ENCODE results near the gene PLXNB2. TPM values are rescaled to one million over a fixed set of nuclear protein-coding genes. Genes with fewer than 3 reads are reported as not detected.

PLXNB2 gene
- total RNA-seq, 5 donors from 2014 or later (not counting 1 experiment from before 2014, with no cell fraction given) = 4.3 to 11.8 (median 6.5) TPM

DNA sequence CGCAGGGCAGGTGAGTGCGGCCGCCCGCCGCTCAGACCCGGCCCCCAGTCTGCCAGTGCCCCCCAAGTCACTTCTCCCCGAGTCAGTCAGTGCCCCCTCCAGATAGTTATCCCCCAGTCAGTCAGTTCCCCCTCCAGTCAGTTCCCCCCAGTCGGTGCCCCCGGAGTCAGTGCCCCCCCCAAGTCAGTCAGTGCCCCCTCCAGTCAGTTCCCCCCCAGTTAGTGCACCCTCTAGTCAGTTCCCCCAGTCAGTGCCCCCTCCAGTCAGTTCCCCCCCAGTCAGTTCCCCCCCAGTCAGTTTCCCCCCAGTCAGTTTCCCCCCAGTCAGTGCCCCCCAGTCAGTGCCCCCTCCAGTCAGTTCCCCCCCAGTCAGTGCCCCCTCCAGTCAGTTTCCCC lies 36.1 kb upstream of the PLXNB2 start:
- no peaks in the 10 kb centered on the region for H3K9me3 Mint-ChIP-seq
- Histone ChIP-seq H3K27me3 (replicated peaks in 1 of 2; ENCODE audit: control insufficient read depth in 2 of 2, extremely low read depth in 1 of 2, insufficient read depth in 2 of 2, low read length in 1 of 2) (no peaks in the 10 kb centered on the region), H3K27ac (ENCODE audit: low read length) (peak overlapping the region; percentile 34), H3K4me3 (ENCODE audit: control insufficient read depth in 1 of 2, extremely low read depth in 1 of 2, low read length in 1 of 2) (peak overlapping the region; percentile 57 to 58), H3K9me3 (no peaks in the 10 kb centered on the region), H3K36me3 (ENCODE audit: control insufficient read depth in 2 of 2, extremely low read depth in 1 of 2, insufficient read depth in 1 of 2, low read length in 1 of 2) (peaks cover 0 to 14% of the 10 kb centered on the region in 2 donors), H3K4me1 (ENCODE audit: control insufficient read depth in 1 of 2, extremely low read depth in 1 of 2, insufficient read depth in 2 of 2, low read length in 2 of 2) (peaks cover 2 to 37% of the 10 kb centered on the region in 2 experiments)
- peak overlapping the region in 2 of 3 donors; percentile 31 to 82 for H3K4me3 Mint-ChIP-seq
- peak in 2 of 35 experiments; percentile 12 to 23 for DNase-seq
- peaks cover 0 to 14% (median 11%) of the 10 kb centered on the region in 3 donors for H3K4me1 Mint-ChIP-seq
- no peaks in the 10 kb centered on the region for H3K27me3 Mint-ChIP-seq
- POLR2A ChIA-PET = no interaction called here
- WGBS (ENCODE audit: insufficient coverage) = 0% methylated on average over 2 of the region's 9 CpGs
- ATAC-seq (replicated peaks in 1 of 4) = no peak
- no peaks in the 10 kb centered on the region for H3K36me3 Mint-ChIP-seq
- H3K27ac Mint-ChIP-seq = no peak overlapping the region
- CTCF ChIA-PET = no interaction called here

- Histone ChIP-seq H3K9me3 (no peaks in the 10 kb centered on the region), H3K4me1 (ENCODE audit: control insufficient read depth in 1 of 2, extremely low read depth in 1 of 2, insufficient read depth in 2 of 2, low read length in 2 of 2) (peaks cover 2 to 37% of the 10 kb centered on the region in 2 experiments), H3K27ac (ENCODE audit: low read length) (peak within 1 kb of the TSS; percentile 80), H3K27me3 (replicated peaks in 1 of 2; ENCODE audit: control insufficient read depth in 2 of 2, extremely low read depth in 1 of 2, insufficient read depth in 2 of 2, low read length in 1 of 2) (no peaks in the 10 kb centered on the region), H3K36me3 (ENCODE audit: control insufficient read depth in 2 of 2, extremely low read depth in 1 of 2, insufficient read depth in 1 of 2, low read length in 1 of 2) (peaks cover 0 to 10% of the 10 kb centered on the region in 2 donors), H3K4me3 (ENCODE audit: control insufficient read depth in 1 of 2, extremely low read depth in 1 of 2, low read length in 1 of 2) (peak within 1 kb of the TSS; percentile 57 to 61)
- CTCF ChIA-PET = interaction anchor here in 1 of 2 donors (0.6 to 1.4 kb wide), 6 partner anchors 11 to 278 kb away, joined by 3 to 4 read pairs (median 4); partner anchors contain the start of gene LMF2
- peak within 1 kb of the TSS; percentile 86 to 90 for H3K27ac Mint-ChIP-seq
- H3K9me3 Mint-ChIP-seq = no peaks in the 10 kb centered on the region
- peaks cover 0 to 14% (median 11%) of the 10 kb centered on the region in 3 donors for H3K4me1 Mint-ChIP-seq
- peak within 1 kb of the TSS; percentile 82 to 86 (median 84) for H3K4me3 Mint-ChIP-seq
- DNase-seq (peak; percentile 73 to 93 (median 84)), ATAC-seq (replicated peaks in 1 of 4) (peak; percentile 78 to 87 (median 82))
- H3K27me3 Mint-ChIP-seq = no peaks in the 10 kb centered on the region
- POLR2A ChIA-PET = no interaction called here
- WGBS (ENCODE audit: insufficient coverage) = under 1% methylated on average over 70 of the region's 87 CpGs
- H3K36me3 Mint-ChIP-seq = no peaks in the 10 kb centered on the region
Observed at GRCh38 chr22:50342651-50343540, 35.5 kb upstream of the PLXNB2 start, which contains the start of gene PPP6R2. PPP6R2 (plus strand) TSS chr22:50343327; CDS start chr22:50393909, 50,582 bp downstream.

DNA sequence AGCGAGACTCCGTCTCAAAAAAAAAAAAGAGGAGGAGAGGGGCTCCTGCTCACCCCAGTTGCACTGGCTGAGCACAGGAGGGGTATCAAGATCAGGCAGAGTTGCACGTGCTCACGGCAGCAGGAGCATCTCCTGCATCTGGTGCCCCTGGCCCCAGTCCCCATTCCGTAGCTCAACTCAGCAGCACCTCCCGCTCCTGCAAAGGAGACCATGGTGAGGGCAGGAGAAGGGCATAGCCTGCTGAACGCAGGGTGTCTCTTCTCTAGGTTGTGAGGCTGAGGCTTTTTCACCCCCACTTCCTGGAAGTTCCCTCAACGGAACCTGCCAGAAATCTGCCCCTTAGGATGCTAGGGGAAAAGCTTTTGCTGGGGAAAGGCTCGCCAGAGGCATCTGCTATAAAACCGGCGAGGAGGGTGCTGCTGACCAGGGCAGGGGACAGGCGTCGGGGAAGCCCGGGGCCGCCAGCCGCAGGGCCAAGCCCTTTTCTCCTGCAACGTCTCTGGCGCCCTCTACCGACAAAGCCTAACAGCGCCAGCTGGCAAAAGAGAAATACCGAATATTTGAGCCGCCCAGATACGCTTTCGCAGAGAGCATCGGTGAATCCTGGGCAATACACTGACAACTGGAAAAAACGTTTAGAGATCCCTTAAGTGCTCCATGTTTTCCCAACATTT lies 34.7 kb upstream of the PLXNB2 start:
- POLR2A ChIA-PET = interaction anchor here in 1 of 2 donors (0.6 to 0.7 kb wide), 2 partner anchors 100 to 491 kb away, joined by 3 to 4 read pairs; no protein-coding TSS in a partner anchor
- peak overlapping the region; percentile 80 for H3K27ac ChIP-seq (ENCODE audit: low read length)
- peak overlapping the region in 1 of 2 donors; percentile 90 for H3K27ac Mint-ChIP-seq
- CTCF ChIA-PET = interaction anchor here (0.5 to 1.4 kb wide), 11 partner anchors 10 to 279 kb away, joined by 3 to 6 read pairs (median 4); partner anchors contain the start of genes LMF2 (in 1 of the 2) and TUBGCP6 (in 1 of the 2)
- peaks cover 2 to 32% of the 10 kb centered on the region in 2 experiments for H3K4me1 ChIP-seq (ENCODE audit: control insufficient read depth in 1 of 2, extremely low read depth in 1 of 2, insufficient read depth in 2 of 2, low read length in 2 of 2)
- no peaks in the 10 kb centered on the region for H3K9me3 ChIP-seq
- H3K4me3 ChIP-seq (ENCODE audit: control insufficient read depth in 1 of 2, extremely low read depth in 1 of 2, low read length in 1 of 2) = peak overlapping the region; percentile 36 to 61
- ATAC-seq (replicated peaks in 1 of 4) (peak; percentile 58 to 66 (median 66)), DNase-seq (peak; percentile 63 to 92 (median 83))
- 12% methylated on average over 17 of the region's 26 CpGs for WGBS (ENCODE audit: insufficient coverage)
- peaks cover 0 to 5% of the 10 kb centered on the region in 2 donors for H3K36me3 ChIP-seq (ENCODE audit: control insufficient read depth in 2 of 2, extremely low read depth in 1 of 2, insufficient read depth in 1 of 2, low read length in 1 of 2)
- no peaks in the 10 kb centered on the region for H3K9me3 Mint-ChIP-seq
- H3K27me3 Mint-ChIP-seq = no peaks in the 10 kb centered on the region
- H3K27me3 ChIP-seq (replicated peaks in 1 of 2; ENCODE audit: control insufficient read depth in 2 of 2, extremely low read depth in 1 of 2, insufficient read depth in 2 of 2, low read length in 1 of 2) = peaks cover 0 to 4% of the 10 kb centered on the region in 2 experiments
- peaks cover 0 to 14% (median 11%) of the 10 kb centered on the region in 3 donors for H3K4me1 Mint-ChIP-seq
- H3K4me3 Mint-ChIP-seq = peak overlapping the region; percentile 82 to 86 (median 84)
- no peaks in the 10 kb centered on the region for H3K36me3 Mint-ChIP-seq

DNA sequence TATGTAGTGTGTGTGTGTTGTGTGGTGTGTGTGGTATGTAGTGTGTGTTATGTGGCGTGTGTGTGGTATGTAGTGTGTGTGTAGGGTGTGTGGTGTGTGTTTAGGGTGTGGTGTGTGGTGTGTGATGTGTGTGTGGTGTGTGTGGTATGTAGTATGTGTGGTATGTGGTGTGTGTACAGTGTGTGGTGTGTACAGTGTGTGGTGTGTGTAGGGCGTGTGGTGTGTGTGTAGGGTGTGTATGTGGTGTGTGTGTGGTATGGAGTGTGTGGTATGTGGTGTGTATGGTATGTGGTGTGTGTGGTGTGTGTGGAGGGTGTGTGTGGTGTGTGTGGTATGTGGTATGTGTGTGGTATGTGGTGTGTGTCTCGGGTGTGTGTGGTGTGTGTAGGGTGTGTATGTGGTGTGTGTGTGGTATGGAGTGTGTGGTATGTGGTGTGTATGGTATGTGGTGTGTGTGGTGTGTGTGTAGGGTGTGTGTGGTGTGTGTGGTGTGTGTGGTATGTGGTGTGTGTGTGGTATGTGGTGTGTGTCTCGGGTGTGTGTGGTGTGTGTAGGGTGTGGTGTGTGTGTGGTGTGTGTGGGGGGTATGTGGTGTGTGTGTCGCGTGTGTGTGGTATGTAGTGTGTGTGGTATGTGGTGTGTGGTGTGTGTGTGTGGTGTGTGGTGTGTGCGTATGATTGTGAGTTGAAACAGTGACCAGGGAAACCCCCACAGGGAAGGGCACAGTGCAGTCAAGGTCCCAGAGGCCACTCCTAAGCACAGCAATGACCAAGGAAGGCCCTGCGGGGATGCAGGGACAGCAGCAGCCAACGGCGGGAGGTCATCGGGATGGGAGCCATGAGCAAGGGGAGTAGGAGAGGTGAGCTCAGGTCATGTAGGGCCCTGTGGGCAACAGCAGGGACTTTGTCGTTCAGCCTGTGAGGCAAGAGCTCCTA lies 32.8 kb upstream of the PLXNB2 start:
- ChIA-PET CTCF (interaction anchor here in 1 of 2 donors (1.4 kb wide), 1 partner anchor 11 kb away, joined by 6 read pairs; no protein-coding TSS in a partner anchor), POLR2A (no interaction called here)
- peak in 1 of 35 experiments; percentile 28 for DNase-seq
- Mint-ChIP-seq H3K27me3 (no peaks in the 10 kb centered on the region), H3K9me3 (no peaks in the 10 kb centered on the region), H3K4me1 (peaks cover 0 to 14% (median 11%) of the 10 kb centered on the region in 3 donors), H3K27ac (no peak overlapping the region), H3K36me3 (no peaks in the 10 kb centered on the region), H3K4me3 (no peak overlapping the region)
- no peaks in the 10 kb centered on the region for H3K9me3 ChIP-seq
- no peaks in the 10 kb centered on the region for H3K36me3 ChIP-seq (ENCODE audit: control insufficient read depth in 2 of 2, extremely low read depth in 1 of 2, insufficient read depth in 1 of 2, low read length in 1 of 2)
- H3K4me1 ChIP-seq (ENCODE audit: control insufficient read depth in 1 of 2, extremely low read depth in 1 of 2, insufficient read depth in 2 of 2, low read length in 2 of 2) = peaks cover 0 to 19% of the 10 kb centered on the region in 2 experiments
- no peak overlapping the region for H3K4me3 ChIP-seq (ENCODE audit: control insufficient read depth in 1 of 2, extremely low read depth in 1 of 2, low read length in 1 of 2)
- no peak overlapping the region for H3K27ac ChIP-seq (ENCODE audit: low read length)
- 76% methylated on average over 8 of the region's 12 CpGs for WGBS (ENCODE audit: insufficient coverage)
- ATAC-seq (replicated peaks in 1 of 4) = no peak
- peaks cover 0 to 4% of the 10 kb centered on the region in 2 experiments for H3K27me3 ChIP-seq (replicated peaks in 1 of 2; ENCODE audit: control insufficient read depth in 2 of 2, extremely low read depth in 1 of 2, insufficient read depth in 2 of 2, low read length in 1 of 2)

GRCh38 chr22:50338860-50339462 lies 31.5 kb upstream of the PLXNB2 start:
- no peak overlapping the region for H3K27ac Mint-ChIP-seq
- Histone ChIP-seq H3K27me3 (replicated peaks in 1 of 2; ENCODE audit: control insufficient read depth in 2 of 2, extremely low read depth in 1 of 2, insufficient read depth in 2 of 2, low read length in 1 of 2) (peaks cover 0 to 4% of the 10 kb centered on the region in 2 experiments), H3K9me3 (no peaks in the 10 kb centered on the region), H3K4me3 (ENCODE audit: control insufficient read depth in 1 of 2, extremely low read depth in 1 of 2, low read length in 1 of 2) (no peak overlapping the region), H3K27ac (ENCODE audit: low read length) (no peak overlapping the region), H3K4me1 (ENCODE audit: control insufficient read depth in 1 of 2, extremely low read depth in 1 of 2, insufficient read depth in 2 of 2, low read length in 2 of 2) (peaks cover 0 to 19% of the 10 kb centered on the region in 2 experiments), H3K36me3 (ENCODE audit: control insufficient read depth in 2 of 2, extremely low read depth in 1 of 2, insufficient read depth in 1 of 2, low read length in 1 of 2) (no peaks in the 10 kb centered on the region)
- ChIA-PET POLR2A (no interaction called here), CTCF (no interaction called here)
- no peaks in the 10 kb centered on the region for H3K9me3 Mint-ChIP-seq
- no peak overlapping the region for H3K4me3 Mint-ChIP-seq
- DNase-seq (no peak), ATAC-seq (replicated peaks in 1 of 4) (no peak)
- no peaks in the 10 kb centered on the region for H3K36me3 Mint-ChIP-seq
- 98% methylated on average over 4 of the region's 4 CpGs for WGBS (ENCODE audit: insufficient coverage)
- no peaks in the 10 kb centered on the region for H3K27me3 Mint-ChIP-seq
- H3K4me1 Mint-ChIP-seq = peaks cover 0 to 14% (median 11%) of the 10 kb centered on the region in 3 donors
